IMR-90 (cell line): ENCODE results near the gene VPS26C. TPM values are rescaled to one million over a fixed set of nuclear protein-coding genes. Genes with fewer than 3 reads are reported as not detected.

Source experiments
- ATAC-seq: fragments of 200-7000 bp; cut with Tn5 transposase; 2 replicates; pipeline ENCODE4 v1.9.1; 2020; ENCODE audit warnings: low read depth, mild to moderate bottlenecking, moderate library complexity
- BruUV-seq: library from RNA; stranded (reverse); fragments of 400-500 nt; replicated peaks from 2 replicates; lab custom pipeline; 2021; lab: Mats Ljungman, UMichigan
- CTCF ChIA-PET: fragments of 300-600 bp; formaldehyde crosslinking; extraction: SDS; loops from one replicate; lab custom pipeline; 2021; ENCODE audit warnings: antibody characterized with exemption; lab: Yijun Ruan, JAX
- POLR2A ChIA-PET: fragments of 300-600 bp; sonication (Branson Sonifier 250); formaldehyde crosslinking; loops from one replicate; lab custom pipeline; 2022; ENCODE audit warnings: antibody characterized with exemption; ENCODE audit not compliant: unreplicated experiment; lab: Charles Lee
- DNase-seq: peaks from one replicate; pipeline ENCODE4 v3.0.0; 2013
- H2AFZ ChIP-seq: replicated peaks from 2 replicates; pipeline ENCODE3; 2013; ENCODE audit warnings: low read length, mild to moderate bottlenecking; ENCODE audit not compliant: poor library complexity
- H2AK5ac ChIP-seq: 2 replicates; pipeline ENCODE4 v1.6.1; 2013; ENCODE audit warnings: low read depth, low read length, inconsistent platforms
- H2AK9ac ChIP-seq: replicated peaks from 2 replicates; pipeline ENCODE3; 2013; ENCODE audit warnings: mild to moderate bottlenecking, low read depth, low read length, moderate library complexity; ENCODE audit not compliant: poor library complexity
- H2BK120ac ChIP-seq: 2 replicates; pipeline ENCODE4 v1.6.1; 2013; ENCODE audit warnings: low read depth, low read length, inconsistent platforms
- H2BK15ac ChIP-seq: 3 replicates; pipeline ENCODE4 v1.6.1; 2013; ENCODE audit warnings: low read depth, low read length, inconsistent platforms
- H2BK20ac ChIP-seq: 2 replicates; pipeline ENCODE4 v1.6.1; 2013; ENCODE audit warnings: low read depth, mild to moderate bottlenecking, inconsistent platforms, low read length, moderate library complexity
- H2BK5ac ChIP-seq: 2 replicates; pipeline ENCODE4 v1.6.1; 2013; ENCODE audit warnings: mild to moderate bottlenecking, low read depth, low read length, inconsistent platforms; ENCODE audit not compliant: poor library complexity, severe bottlenecking
- H3K14ac ChIP-seq: replicated peaks from 2 replicates; pipeline ENCODE4 v1.6.1; 2013; ENCODE audit warnings: low read depth, low read length, inconsistent platforms
- H3K18ac ChIP-seq: 2 replicates; pipeline ENCODE4 v1.6.1; 2013; ENCODE audit warnings: low read depth, low read length, control low read depth
- H3K23ac ChIP-seq: 2 replicates; pipeline ENCODE4 v1.6.1; 2013; ENCODE audit warnings: low read depth, low read length, inconsistent platforms
- H3K27ac ChIP-seq: 2 replicates; pipeline ENCODE4 v1.5.1; 2013; ENCODE audit warnings: mild to moderate bottlenecking, control low read depth, low read length; ENCODE audit not compliant: insufficient read depth
- H3K27me3 ChIP-seq: 2 replicates; pipeline ENCODE4 v1.6.1; 2013; ENCODE audit warnings: low read length; ENCODE audit not compliant: control insufficient read depth, insufficient read depth
- H3K36me3 ChIP-seq: 2 replicates; pipeline ENCODE4 v1.6.1; 2013; ENCODE audit warnings: low read length, mixed read lengths; ENCODE audit not compliant: control insufficient read depth, insufficient read depth
- H3K4ac ChIP-seq: 2 replicates; pipeline ENCODE4 v1.6.1; 2013; ENCODE audit warnings: low read depth, low read length, inconsistent platforms
- H3K4me1 ChIP-seq: 2 replicates; pipeline ENCODE4 v1.6.1; 2013; ENCODE audit warnings: low read length, mixed read lengths; ENCODE audit not compliant: control insufficient read depth, insufficient read depth
- H3K4me2 ChIP-seq: 2 replicates; pipeline ENCODE4 v1.6.1; 2013; ENCODE audit warnings: low read depth, mild to moderate bottlenecking, control low read depth, low read length, moderate library complexity
- H3K4me3 ChIP-seq: 2 replicates; pipeline ENCODE4 v1.5.1; 2013; ENCODE audit warnings: low read depth, mild to moderate bottlenecking, control low read depth, low read length, moderate library complexity; ENCODE audit not compliant: insufficient read depth
- H3K56ac ChIP-seq: 2 replicates; pipeline ENCODE4 v1.6.1; 2013; ENCODE audit warnings: low read length, inconsistent platforms; ENCODE audit not compliant: insufficient read depth; ENCODE audit errors: extremely low read depth
- H3K79me1 ChIP-seq, 2 experiments: 2 replicates each; pipeline ENCODE4 v1.6.1; 2013; ENCODE audit warnings: low read length in 2 of 2, inconsistent platforms in 1 of 2, low read depth in 1 of 2
- H3K9ac ChIP-seq: 2 replicates; pipeline ENCODE4 v1.6.1; 2013; ENCODE audit warnings: low read depth, low read length, control low read depth
- H3K9me1 ChIP-seq: 2 replicates; pipeline ENCODE4 v1.6.1; 2013; ENCODE audit warnings: low read length, inconsistent platforms; ENCODE audit not compliant: insufficient read depth
- H3K9me3 ChIP-seq: 2 replicates; pipeline ENCODE4 v1.6.1; 2013; ENCODE audit warnings: low read length; ENCODE audit not compliant: control insufficient read depth, insufficient read depth
- H4K20me1 ChIP-seq: 2 replicates; pipeline ENCODE4 v1.6.1; 2013; ENCODE audit warnings: low read length, inconsistent platforms; ENCODE audit not compliant: insufficient read depth
- H4K5ac ChIP-seq: 2 replicates; pipeline ENCODE4 v1.6.1; 2013; ENCODE audit warnings: mild to moderate bottlenecking, low read depth, low read length, control low read depth
- H4K8ac ChIP-seq, 2 experiments: 2 replicates each; pipeline ENCODE4 v1.6.1; 2013; ENCODE audit warnings: low read depth in 2 of 2, low read length in 2 of 2, control low read depth in 1 of 2, inconsistent platforms in 1 of 2
- H4K91ac ChIP-seq: 2 replicates; pipeline ENCODE4 v1.6.1; 2013; ENCODE audit warnings: low read depth, low read length, inconsistent platforms; ENCODE audit not compliant: insufficient read depth
- CHD1 ChIP-seq: IDR thresholded peaks from 2 replicates; pipeline ENCODE4 v1.6.1; 2012; ENCODE audit warnings: low read depth, low read length, improper control_type of control experiment
- FOS ChIP-seq: fragments of 150-350 bp; IDR thresholded peaks from 2 replicates; pipeline ENCODE4 v1.6.1; 2016; ENCODE audit warnings: low read depth, low read length
- MAFK ChIP-seq: IDR thresholded peaks from 2 replicates; pipeline ENCODE4 v1.6.1; 2012; ENCODE audit warnings: low read depth, low read length, improper control_type of control experiment
- MAZ ChIP-seq: IDR thresholded peaks from 2 replicates; pipeline ENCODE4 v1.6.1; 2012; ENCODE audit warnings: low read depth, mild to moderate bottlenecking, low read length, improper control_type of control experiment, moderate library complexity, borderline replicate concordance
- NFE2L2 ChIP-seq: fragments of 150-350 bp; IDR thresholded peaks from 2 replicates; pipeline ENCODE4 v1.6.1; 2016; ENCODE audit warnings: low read depth, mild to moderate bottlenecking, low read length
- RAD21 ChIP-seq: IDR thresholded peaks from 2 replicates; pipeline ENCODE4 v1.6.1; 2012; ENCODE audit warnings: low read length, improper control_type of control experiment
- RCOR1 ChIP-seq: IDR thresholded peaks from 2 replicates; pipeline ENCODE4 v1.6.1; 2012; ENCODE audit warnings: mild to moderate bottlenecking, low read length, improper control_type of control experiment; ENCODE audit not compliant: insufficient replicate concordance
- RFX5 ChIP-seq: IDR thresholded peaks from 2 replicates; pipeline ENCODE4 v1.8.0; 2012; ENCODE audit warnings: low read depth, mild to moderate bottlenecking, low read length, moderate library complexity
- USF2 ChIP-seq: fragments of 150-350 bp; IDR thresholded peaks from 2 replicates; pipeline ENCODE4 v1.6.1; 2017; ENCODE audit warnings: mild to moderate bottlenecking, antibody characterized with exemption, low read length, low read depth
- WGBS, 2 experiments: methylation state at CpG; one replicate each; pipeline versions ENCODE4 v1.1.5 to v1.1.7; 2013; ENCODE audit warnings: missing lambda C conversion rate in 2 of 2; ENCODE audit not compliant: insufficient read length in 1 of 2; ENCODE audit errors: extremely low coverage in 2 of 2; 5-methylcytosine and 5-hydroxymethylcytosine counted together
- dilution Hi-C: fragments of 300-500 bp; cut with HindIII; formaldehyde crosslinking; loops from one replicate; pipeline ENCODE4 v1.14.3; 2018; ENCODE audit warnings: low sequenced_read_pairs; ENCODE audit not compliant: unreplicated experiment
- in situ Hi-C: fragments of 300-500 bp; cut with MboI; formaldehyde crosslinking; loops from 3 replicates; pipeline ENCODE4 v1.14.3; 2019; ENCODE audit warnings: low sequenced_read_pairs, inconsistent platforms, mixed read lengths
- intact Hi-C: fragments of 100-400 bp; cut with micrococcal nuclease; formaldehyde crosslinking; loops from 2 replicates; pipeline ENCODE4 v1.10.0; 2022
- polyA plus RNA-seq, 3 experiments: library from polyadenylated mRNA; depleted of rRNA; stranded (reverse); fragments of >200 nt; gene quantifications; 2 replicates each; pipeline ENCODE4 v1.2.3, GENCODE V29; 2012; ENCODE audit warnings: low replicate concordance in 1 of 3
- total RNA-seq: library from RNA; depleted of rRNA; stranded (reverse); fragments of >200 nt; gene quantifications from 2 replicates; pipeline ENCODE4 v1.2.3, GENCODE V29; 2012
- TF ChIP-seq, protein P1 (sequence below): conservative IDR thresholded peaks from 2 replicates; pipeline ENCODE4 v1.5.1; 2012; ENCODE audit warnings: mild to moderate bottlenecking, low read depth, low read length, improper control_type of control experiment

Gene VPS26C
- total and polyA plus RNA-seq, 2 of the 4 experiments (the other 2 are of a cell fraction), result 30.0 to 36.6 TPM

- no peak for TF ChIP-seq USF2
- TF ChIP-seq CHD1, result no peak
- no peak for TF ChIP-seq MAFK
Measured at GRCh38 chr21:37199057-37199924, 67.8 kb downstream of the VPS26C start (continued).

- in situ Hi-C loops (no loop called here), dilution Hi-C loops (no loop called here), intact Hi-C loops (no loop called here)
- Histone ChIP-seq H3K27me3 (no peaks in the 10 kb centered on the region), H3K4me2 (no peak overlapping the region), H3K4me1 (peaks cover 7% of the 10 kb centered on the region), H2AFZ (no peak overlapping the region), H4K91ac (no peak overlapping the region), H2BK5ac (no peak overlapping the region), H3K27ac (no peak overlapping the region), H2AK9ac (no peak overlapping the region), H4K5ac (no peak overlapping the region), H3K36me3 (peaks cover 58% of the 10 kb centered on the region), H2BK15ac (no peak overlapping the region), H2AK5ac (no peak overlapping the region), H2BK20ac (no peak overlapping the region), H4K20me1 (peaks cover 9% of the 10 kb centered on the region; the same call in 1 of the 2 replicates), H3K56ac (no peak overlapping the region), H3K9ac (no peak overlapping the region), H4K8ac (no peak overlapping the region), H3K18ac (no peak overlapping the region), H2BK120ac (no peak overlapping the region), H3K9me1 (peaks cover 27% of the 10 kb centered on the region), H3K23ac (0 out of 2 replicates have a peak overlapping the region, but pooled peaks have one; percentile 12), H3K79me1 (peaks cover 22 to 53% of the 10 kb centered on the region in 2 experiments), H3K14ac (no peak overlapping the region), H3K4ac (no peak overlapping the region), H3K4me3 (no peak overlapping the region), H3K9me3 (no peaks in the 10 kb centered on the region)
- WGBS, 2 experiments, result 100% methylated on average over 1 of the region's 4 CpGs; no CpG with 5 or more reads in 1 of the 2 experiments
- no TSS peak for BruUV-seq
- POLR2A ChIA-PET, result no interaction called here
- DNase-seq (no peak), ATAC-seq (no peak)
- TF ChIP-seq MAZ (no peak), RFX5 (no peak), USF2 (no peak), MAFK (no peak), RCOR1 (no peak), NFE2L2 (no peak), FOS (no peak), RAD21 (no peak)
- TF ChIP-seq, protein P1, sequence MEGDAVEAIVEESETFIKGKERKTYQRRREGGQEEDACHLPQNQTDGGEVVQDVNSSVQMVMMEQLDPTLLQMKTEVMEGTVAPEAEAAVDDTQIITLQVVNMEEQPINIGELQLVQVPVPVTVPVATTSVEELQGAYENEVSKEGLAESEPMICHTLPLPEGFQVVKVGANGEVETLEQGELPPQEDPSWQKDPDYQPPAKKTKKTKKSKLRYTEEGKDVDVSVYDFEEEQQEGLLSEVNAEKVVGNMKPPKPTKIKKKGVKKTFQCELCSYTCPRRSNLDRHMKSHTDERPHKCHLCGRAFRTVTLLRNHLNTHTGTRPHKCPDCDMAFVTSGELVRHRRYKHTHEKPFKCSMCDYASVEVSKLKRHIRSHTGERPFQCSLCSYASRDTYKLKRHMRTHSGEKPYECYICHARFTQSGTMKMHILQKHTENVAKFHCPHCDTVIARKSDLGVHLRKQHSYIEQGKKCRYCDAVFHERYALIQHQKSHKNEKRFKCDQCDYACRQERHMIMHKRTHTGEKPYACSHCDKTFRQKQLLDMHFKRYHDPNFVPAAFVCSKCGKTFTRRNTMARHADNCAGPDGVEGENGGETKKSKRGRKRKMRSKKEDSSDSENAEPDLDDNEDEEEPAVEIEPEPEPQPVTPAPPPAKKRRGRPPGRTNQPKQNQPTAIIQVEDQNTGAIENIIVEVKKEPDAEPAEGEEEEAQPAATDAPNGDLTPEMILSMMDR, result no peak
- CTCF ChIA-PET, result no interaction called here
Measured at GRCh38 chr21:37197746-37198145, 69.4 kb downstream of the VPS26C start.
